ENCODE data around the gene SEPHS1. TPM values are rescaled to one million over a fixed set of nuclear protein-coding genes. Genes with fewer than 3 reads are reported as not detected.
A peak's percentile ranks its signal among the peaks of the same experiment; 100 is the strongest.
"Not testable (repeated sequence)": the region's sequence is repeated elsewhere in the genome, so short reads cannot be mapped to it uniquely, and the experiment has no call there.

SEPHS1 gene, protein sequence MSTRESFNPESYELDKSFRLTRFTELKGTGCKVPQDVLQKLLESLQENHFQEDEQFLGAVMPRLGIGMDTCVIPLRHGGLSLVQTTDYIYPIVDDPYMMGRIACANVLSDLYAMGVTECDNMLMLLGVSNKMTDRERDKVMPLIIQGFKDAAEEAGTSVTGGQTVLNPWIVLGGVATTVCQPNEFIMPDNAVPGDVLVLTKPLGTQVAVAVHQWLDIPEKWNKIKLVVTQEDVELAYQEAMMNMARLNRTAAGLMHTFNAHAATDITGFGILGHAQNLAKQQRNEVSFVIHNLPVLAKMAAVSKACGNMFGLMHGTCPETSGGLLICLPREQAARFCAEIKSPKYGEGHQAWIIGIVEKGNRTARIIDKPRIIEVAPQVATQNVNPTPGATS
- 100 to 1,000 TPM in 4 of 5 donors, 10 to 100 TPM in 1; 94.1 to 139 (median 112) TPM for polyA plus RNA-seq (ENCODE audit: insufficient read depth in 1 of 5, insufficient read length in 5 of 5, low replicate concordance in 1 of 5)
- long read RNA-seq, donor 1, transcript SEPHS1-201 (9 exons, 3,273 nt) = major isoform, 23 of 62 reads
- long read RNA-seq, donor 1, partial matches to known transcripts = 29 of 62 reads
- long read RNA-seq, donor 1, other reads (novel, unspliced or antisense) = 10 of 62 reads
- long read RNA-seq, donor 2, transcript SEPHS1-201 (9 exons, 3,273 nt) = major isoform, 13 of 37 reads
- long read RNA-seq, donor 2, partial matches to known transcripts = 14 of 37 reads
- long read RNA-seq, donor 2, other reads (novel, unspliced or antisense) = 10 of 37 reads
- long read RNA-seq, donor 3, transcript SEPHS1-201 (9 exons, 3,273 nt) = major isoform, 13 of 40 reads
- long read RNA-seq, donor 3, partial matches to known transcripts = 10 of 40 reads
- long read RNA-seq, donor 3, other reads (novel, unspliced or antisense) = 17 of 40 reads
- long read RNA-seq, donor 4, transcript SEPHS1-201 (9 exons, 3,273 nt) = major isoform, 11 of 27 reads
- long read RNA-seq, donor 4, partial matches to known transcripts = 5 of 27 reads
- long read RNA-seq, donor 4, other reads (novel, unspliced or antisense) = 11 of 27 reads
- long read RNA-seq, donor 5, transcript SEPHS1-201 (9 exons, 3,273 nt) = major isoform, 21 of 60 reads
- long read RNA-seq, donor 5, partial matches to known transcripts = 28 of 60 reads
- long read RNA-seq, donor 5, other reads (novel, unspliced or antisense) = 11 of 60 reads
- long read RNA-seq, donor 6, transcript SEPHS1-201 (9 exons, 3,273 nt) = major isoform, 24 of 57 reads
- long read RNA-seq, donor 6, partial matches to known transcripts = 22 of 57 reads
- long read RNA-seq, donor 6, other reads (novel, unspliced or antisense) = 11 of 57 reads
- long read RNA-seq, donor 7, transcript SEPHS1-201 (9 exons, 3,273 nt) = major isoform, 22 of 82 reads
- long read RNA-seq, donor 7, partial matches to known transcripts = 49 of 82 reads
- long read RNA-seq, donor 7, other reads (novel, unspliced or antisense) = 11 of 82 reads
- long read RNA-seq, donor 8, transcript SEPHS1-201 (9 exons, 3,273 nt) = major isoform, 11 of 33 reads
- long read RNA-seq, donor 8, partial matches to known transcripts = 8 of 33 reads
- long read RNA-seq, donor 8, other reads (novel, unspliced or antisense) = 14 of 33 reads

- peak; percentile 67 to 78 for DNase-seq
Measured at GRCh38 chr10:13348216-13349017, at the start of gene SEPHS1. Gene SEPHS1 (minus strand): TSS chr10:13348293. CDS start chr10:13344950, 3,343 bp downstream.

DNA sequence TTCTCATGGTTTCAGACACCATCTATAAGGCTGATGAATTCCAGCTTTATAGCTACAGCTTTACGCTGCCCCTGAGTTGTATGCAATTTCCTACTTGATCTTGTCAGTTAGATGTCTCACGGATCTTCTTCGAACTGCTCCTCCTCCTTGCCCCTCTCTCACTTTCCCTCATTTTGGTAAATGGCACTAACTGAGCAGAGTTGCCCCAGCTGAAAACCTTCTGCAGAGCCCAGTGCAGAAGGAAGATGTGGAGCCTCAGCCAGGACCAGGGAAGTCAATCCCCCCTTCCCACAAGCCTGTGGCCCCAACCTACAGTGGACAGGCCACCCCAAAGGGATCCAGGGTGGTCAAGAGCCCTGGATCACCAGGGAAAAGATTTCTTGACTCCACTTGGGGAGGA lies 49.0 kb upstream of the SEPHS1 start:
- DNase-seq = no peak

DNA sequence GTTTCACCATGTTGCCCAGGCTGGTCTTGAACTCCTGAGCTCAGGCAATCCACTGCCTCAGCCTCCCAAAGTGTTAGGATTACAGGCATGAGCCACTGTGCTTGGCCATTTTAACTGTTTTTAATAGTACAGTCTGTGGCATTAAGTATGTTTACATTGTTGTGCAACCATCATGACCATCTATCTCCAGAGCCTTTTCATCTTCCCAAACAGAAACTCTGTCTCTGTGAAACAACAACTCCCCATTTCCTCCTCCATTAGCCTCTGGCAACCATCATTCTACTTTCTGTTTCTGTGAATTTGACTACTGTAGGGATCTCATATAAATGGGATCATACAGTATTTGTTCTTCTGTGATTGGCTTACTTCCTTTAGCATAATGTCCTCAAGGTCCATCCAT lies 48.3 kb upstream of the SEPHS1 start:
- DNase-seq = no peak

GRCh38 chr10:13395540-13395939 lies 47.4 kb upstream of the SEPHS1 start:
- no peak for DNase-seq

GRCh38 chr10:13393640-13394039 lies 45.5 kb upstream of the SEPHS1 start:
- no peak for DNase-seq

DNA sequence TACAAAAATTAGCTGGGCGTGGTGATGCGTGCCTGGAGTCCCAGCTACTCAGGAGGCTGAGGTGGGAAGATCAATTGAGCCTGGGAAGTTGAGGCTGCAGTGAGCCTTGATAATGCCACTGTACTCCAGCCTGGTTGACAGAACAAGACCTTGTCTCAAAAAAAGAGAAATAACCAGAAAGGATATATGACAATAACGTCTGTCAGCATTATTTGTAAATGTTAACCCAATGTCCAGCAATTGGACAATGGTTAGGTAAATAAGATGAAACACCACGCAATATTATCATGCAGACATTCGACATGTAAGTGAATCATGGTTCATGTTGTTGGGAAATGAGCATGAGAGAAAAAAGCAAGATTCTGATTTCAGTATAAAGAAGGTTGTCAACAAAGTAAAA lies 44.6 kb upstream of the SEPHS1 start:
- DNase-seq = no peak

DNA sequence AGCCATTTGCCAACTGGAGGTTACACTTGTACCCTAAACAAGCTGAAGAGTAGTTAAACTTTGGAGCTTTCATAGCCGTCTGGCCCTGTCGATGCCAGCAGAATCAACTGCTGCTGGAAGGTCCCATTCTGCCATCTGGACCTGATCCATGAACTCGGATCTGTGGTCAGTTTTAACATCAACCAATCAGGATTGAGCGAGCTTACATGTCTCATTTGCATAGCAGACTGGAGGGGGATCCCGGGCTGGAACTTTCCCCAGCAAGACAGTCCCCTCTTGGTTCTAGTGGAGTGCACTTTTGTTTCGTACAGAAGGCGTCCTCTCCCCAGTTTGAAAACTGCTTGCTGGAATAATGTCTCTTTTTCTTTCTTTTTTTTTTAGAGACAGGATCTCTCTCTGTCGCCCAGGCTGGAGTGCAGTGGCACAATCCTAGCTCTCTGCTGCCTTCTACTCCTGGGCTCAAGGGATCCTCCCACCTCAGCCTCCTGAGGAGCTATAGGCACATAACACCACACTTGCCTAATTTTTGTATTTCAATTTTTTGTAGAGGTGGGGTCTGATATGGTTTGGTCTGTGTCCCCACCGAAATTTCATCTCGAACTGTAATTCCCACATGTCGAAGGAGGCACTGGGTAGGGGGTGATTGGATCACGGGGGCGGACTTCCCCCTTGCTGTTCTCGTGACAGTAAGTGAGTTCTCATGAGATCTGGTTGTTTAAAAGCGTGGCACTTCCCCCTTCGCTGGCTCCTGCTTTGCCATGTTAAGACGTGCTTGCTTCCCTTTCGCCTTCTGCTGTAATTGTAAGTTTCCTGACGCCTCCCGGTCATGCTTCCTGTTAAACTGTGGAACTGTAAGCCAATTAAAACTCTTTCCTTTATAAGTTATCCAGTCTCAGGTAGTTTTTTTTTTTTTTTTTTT lies 42.8 kb upstream of the SEPHS1 start:
- peak in 1 of 2 donors; percentile 11 for DNase-seq

- DNase-seq = no peak
Measured at GRCh38 chr10:13388478-13389230, 40.6 kb upstream of the SEPHS1 start.

- no peak for DNase-seq
Measured at GRCh38 chr10:13386021-13386420, 37.9 kb upstream of the SEPHS1 start.

DNA sequence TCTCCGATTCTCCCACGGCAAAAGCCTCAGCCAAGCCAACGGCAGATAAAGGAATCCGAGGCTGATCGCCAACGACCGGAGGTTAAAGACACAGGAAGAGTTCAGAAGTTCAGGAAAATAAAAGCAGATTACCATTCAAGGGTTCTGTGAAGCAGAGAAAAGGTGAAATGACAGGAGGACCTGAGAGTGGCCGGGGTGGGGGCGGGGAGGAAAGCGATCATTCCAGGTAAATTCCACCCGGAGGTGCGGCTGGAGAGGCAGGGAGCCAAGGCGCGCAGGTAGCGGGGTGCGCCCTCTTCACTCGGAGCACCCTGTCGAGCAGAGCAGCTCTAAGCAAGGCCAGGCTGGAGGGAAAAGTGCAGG lies 35.3 kb upstream of the SEPHS1 start:
- DNase-seq = peak in 1 of 2 donors; percentile 23

GRCh38 chr10:13382703-13383398 lies 34.8 kb upstream of the SEPHS1 start:
- DNase-seq = no peak

DNA sequence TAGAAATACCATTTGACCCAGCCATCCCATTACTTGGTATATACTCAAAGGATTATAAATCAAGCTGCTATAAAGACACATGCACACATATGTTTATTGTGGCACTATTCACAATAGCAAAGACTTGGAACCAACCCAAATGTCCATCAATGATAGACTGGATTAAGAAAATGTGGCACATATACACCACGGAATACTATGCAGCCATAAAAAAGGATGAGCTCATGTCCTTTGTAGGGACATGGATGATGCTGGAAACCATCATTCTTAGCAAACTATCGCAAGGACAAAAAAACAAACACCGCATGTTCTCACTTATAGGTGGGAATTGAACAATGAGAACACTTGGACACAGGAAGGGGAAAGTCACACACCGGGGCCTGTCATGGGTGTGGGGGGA lies 31.0 kb upstream of the SEPHS1 start:
- not testable (repeated sequence) for DNase-seq

GRCh38 chr10:13376746-13377145 lies 28.7 kb upstream of the SEPHS1 start:
- no peak for DNase-seq

DNA sequence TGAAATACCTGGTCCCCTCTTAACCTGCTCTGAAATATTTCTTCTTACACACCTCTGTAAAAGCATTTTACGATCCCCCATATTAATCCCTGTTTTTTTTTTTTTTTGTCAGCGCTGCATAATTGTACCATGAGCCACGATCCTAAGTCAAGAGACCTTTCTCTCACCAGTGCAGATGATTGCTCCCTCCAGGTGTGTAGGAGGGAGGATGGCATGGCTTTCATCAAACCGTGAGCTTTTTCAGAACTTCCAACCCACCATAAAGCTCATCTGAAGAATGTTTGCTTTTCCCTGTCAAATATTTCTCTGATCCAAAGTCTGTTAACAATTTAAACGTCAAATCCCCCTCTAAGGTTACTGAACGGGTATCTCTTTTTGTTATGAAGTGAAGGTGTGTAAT lies 28.2 kb upstream of the SEPHS1 start:
- DNase-seq = no peak

- DNase-seq = no peak
Measured at GRCh38 chr10:13375791-13376190, 27.7 kb upstream of the SEPHS1 start.

DNA sequence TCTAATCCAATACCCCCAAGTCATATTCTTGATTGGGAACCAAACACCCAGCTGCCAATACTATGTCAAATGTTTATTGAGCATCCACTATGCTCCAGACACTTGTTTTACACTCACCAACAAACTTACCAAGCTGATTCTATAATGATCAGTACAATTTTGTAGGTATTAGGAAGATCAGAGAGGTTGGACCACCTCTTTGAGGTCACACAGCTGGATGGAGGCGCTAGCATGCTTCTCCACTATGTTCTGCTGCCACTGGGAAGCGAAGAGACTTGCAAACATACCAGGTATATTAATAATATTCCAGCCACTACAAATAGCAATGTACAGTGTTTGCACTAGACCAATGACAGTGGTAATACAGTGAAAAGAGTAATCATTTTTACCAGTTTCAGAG lies 25.6 kb upstream of the SEPHS1 start:
- no peak for DNase-seq

DNA sequence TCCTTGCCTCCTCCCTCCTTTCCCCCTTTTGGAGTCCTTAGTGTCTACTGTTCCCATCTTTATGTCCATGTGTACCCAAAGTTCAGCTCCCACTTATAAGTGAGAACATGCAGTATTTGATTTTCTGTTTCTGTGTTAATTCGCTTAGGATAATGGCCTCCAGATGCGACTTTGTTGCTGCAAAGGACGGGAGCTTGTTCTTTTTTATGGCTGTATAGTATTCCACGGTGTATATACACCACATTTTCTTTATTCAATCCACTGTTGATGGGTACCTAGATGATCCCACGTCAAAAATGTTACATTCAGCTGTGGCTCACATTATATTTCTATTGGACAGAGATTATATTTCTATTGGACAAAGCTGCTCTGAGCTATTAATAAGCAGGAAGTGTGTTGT lies 24.4 kb upstream of the SEPHS1 start:
- DNase-seq = no peak

Data from right lung (tissue), 10 donors.